Measurements from ENCODE around the gene PRSS1. TPM values are rescaled to one million over a fixed set of nuclear protein-coding genes. Genes with fewer than 3 reads are reported as not detected.

PRSS1 gene
- total and polyA plus RNA-seq, 2 of the 8 experiments (the other 6 are each of a cell fraction or from before 2014, with no cell fraction given) = 0.09 TPM; not detected in 1

GRCh38 chr7:142782922-142783900 is 33.9 kb downstream of the PRSS1 start (continued):
- TF ChIP-seq RAD21 (IDR thresholded peaks at IDR 0.05 in 1 of 2, conservative IDR thresholded peaks at IDR 0.05 in 1 of 2; ENCODE audit: low read depth in 2 of 2, low read length in 2 of 2) (peak; percentile 99 to 100), RXRA (IDR thresholded peaks at IDR 0.05; ENCODE audit: insufficient read depth, low read depth, low read length) (no peak), EGR1 (IDR thresholded peaks at IDR 0.05; ENCODE audit: borderline replicate concordance, low read depth, low read length) (0 out of 2 replicates have a peak, but pooled peaks have one; percentile 42), E2F6 (IDR thresholded peaks at IDR 0.05) (0 out of 2 replicates have a peak, but pooled peaks have one; percentile 10), POLR2AphosphoS5 (IDR thresholded peaks at IDR 0.05; ENCODE audit: low read depth, low read length) (no peak), SIX5 (IDR thresholded peaks at IDR 0.05; ENCODE audit: low read depth, low read length) (no peak), TAF7 (optimal IDR thresholded peaks at IDR 0.05; ENCODE audit: borderline replicate concordance, low read depth, low read length) (peak; percentile 91), YY1 (IDR thresholded peaks at IDR 0.05; ENCODE audit: low read depth, low read length) (0 out of 2 replicates have a peak, but pooled peaks have one; percentile 28), POU5F1 (IDR thresholded peaks at IDR 0.05; ENCODE audit: low read depth, low read length) (peak; percentile 39; the same call in 1 of the 2 replicates), KDM4A (IDR thresholded peaks at IDR 0.05; ENCODE audit: low read depth, low read length, severe bottlenecking) (peak; percentile 39)

Measured in H1 (cell line).